C1 segment of cervical spinal cord (tissue), 14 donors: ENCODE data around the gene AMMECR1.

ENCODE experiments used
- DNase-seq, 14 donors: peaks; one replicate each; lab custom pipeline; 2025; lab: John Stamatoyannopoulos, UW

Gene AMMECR1

GRCh38 chrX:110212299-110212698 lies 105.6 kb downstream of the AMMECR1 start:
- DNase-seq = no peak

DNA sequence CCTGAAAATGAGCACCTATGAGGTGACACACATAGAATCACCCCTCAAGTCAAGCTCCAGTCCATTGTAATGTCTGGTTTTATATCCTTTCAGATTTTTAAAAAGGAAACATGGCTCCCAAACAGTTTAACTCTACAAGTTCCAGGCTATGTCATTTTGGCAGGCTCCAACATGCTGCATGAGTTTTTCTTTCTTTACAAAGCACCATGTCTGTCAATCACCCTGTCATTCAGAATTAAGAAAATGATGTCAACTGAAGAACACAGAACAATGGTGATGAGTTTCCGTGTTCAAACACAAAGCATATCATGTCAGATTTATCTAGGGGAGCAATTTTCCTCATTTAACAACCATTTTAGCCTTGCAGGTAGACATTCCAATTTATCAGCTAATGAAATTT lies 106.5 kb downstream of the AMMECR1 start:
- DNase-seq = no peak

DNA sequence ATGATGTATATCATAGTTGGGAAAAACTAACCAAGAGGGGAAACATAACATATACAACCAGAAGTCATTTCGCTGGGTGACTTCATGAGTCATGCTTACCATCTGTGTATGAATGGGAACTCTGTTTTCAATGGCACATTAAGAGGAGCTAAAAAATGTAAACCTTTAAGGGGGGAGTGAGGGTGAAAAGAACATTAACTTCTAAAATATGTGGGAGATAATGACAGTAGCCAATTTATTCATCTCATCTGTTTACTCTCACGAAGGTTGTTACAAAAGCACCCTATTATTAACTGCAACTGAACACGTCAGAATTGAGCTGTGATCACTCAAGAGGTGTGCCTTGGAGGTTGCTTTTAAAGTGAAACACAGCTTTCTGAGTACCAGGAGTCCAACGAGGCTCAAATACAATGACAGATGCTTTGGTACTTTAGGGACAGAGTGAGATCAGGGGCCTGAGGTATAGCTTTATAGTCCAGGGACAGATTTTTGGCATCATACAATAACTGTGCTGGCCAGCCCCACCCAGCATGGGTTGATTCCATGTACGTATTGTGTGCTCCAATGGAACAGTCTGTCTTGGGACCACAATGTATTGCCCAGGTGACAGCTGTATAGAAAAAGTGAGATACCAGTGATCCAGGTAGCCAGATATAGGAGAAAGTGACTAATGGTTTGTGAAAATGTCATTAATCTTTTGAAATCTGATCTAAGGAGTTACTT lies 107.3 kb downstream of the AMMECR1 start:
- no peak for DNase-seq

DNA sequence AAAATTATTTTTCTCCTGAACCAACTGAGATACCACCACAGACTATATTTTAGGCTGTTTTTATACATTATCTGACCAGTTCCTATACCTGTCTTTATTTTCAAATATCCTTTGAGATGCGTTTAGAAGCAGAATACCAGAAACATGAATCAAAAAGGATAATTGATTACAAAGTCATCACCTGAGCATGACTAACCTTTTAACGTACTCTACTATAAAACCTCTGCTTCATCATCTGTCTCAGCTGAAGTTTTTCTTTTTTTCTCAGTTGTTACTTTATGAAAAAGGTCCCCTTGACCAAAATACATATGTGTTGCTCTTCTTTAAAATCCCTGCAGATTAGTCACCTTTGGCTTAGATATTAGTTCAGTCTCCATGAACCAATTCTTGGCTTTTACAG lies 109.8 kb downstream of the AMMECR1 start:
- DNase-seq = no peak

GRCh38 chrX:110204986-110205385 lies 112.9 kb downstream of the AMMECR1 start:
- DNase-seq = no peak

GRCh38 chrX:110201799-110202198 lies 116.1 kb downstream of the AMMECR1 start:
- DNase-seq = no peak

DNA sequence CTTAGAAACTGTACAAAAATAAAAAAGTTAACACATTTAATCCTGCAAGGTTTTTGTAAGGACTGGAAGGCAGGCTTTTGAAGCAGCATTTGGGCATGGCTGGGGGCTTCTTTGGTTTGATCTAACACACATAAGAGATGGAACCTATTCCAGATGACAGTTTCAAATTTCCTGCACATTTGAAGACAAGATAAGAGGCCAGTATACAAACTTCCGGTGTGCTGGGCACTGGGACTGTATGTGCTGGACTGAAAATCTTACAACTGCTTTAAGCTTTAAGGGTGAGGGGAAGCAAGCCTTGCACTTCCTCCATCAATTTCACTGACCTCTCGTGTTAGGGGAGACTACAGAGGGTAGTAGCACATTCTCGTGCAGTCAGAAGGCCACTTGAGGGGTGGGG lies 122.9 kb downstream of the AMMECR1 start:
- no peak for DNase-seq

DNA sequence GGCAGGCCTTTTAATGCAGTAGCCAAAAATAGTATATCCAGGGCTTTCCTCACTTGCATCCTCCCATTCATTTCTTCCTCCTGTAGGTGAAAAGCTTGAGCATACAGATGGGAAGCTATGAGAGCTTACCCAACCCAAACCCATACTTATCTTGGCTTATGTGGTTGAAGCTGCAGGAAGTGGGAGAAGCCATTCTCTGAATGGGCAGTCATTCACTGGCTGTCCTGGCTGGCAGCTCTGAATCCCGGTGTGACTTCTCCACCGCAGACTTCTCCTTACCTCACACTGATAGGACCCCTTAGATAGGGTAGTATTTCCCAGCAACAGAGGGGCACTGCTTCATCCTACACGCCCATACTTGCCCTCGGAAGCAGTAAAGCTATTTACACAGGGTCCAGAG lies 125.4 kb downstream of the AMMECR1 start:
- DNase-seq = no peak

- no peak for DNase-seq
Measured at GRCh38 chrX:110188701-110189558, 129.0 kb downstream of the AMMECR1 start.

DNA sequence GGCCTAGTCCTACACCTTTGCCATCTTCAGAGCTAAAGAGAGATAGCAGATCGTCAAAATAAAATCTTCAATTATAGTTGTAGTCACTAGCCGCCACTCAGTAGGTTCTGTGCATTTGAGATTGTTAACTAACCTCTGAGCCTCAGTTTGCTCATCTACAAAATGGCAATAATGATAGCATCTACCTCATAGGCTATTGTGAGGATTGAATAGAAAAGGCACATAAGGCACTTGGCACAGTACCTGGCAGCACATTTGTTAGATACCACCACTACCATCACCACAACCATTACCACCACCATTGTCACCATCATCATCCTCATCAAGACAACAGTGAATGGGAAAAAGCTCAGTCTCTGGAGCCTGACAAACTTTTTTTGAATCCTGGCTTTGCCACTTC lies 134.6 kb downstream of the AMMECR1 start:
- DNase-seq = no peak

GRCh38 chrX:110182865-110183264 lies 135.0 kb downstream of the AMMECR1 start:
- DNase-seq = no peak

- DNase-seq = no peak
Measured at GRCh38 chrX:110182362-110182761, 135.5 kb downstream of the AMMECR1 start.

DNA sequence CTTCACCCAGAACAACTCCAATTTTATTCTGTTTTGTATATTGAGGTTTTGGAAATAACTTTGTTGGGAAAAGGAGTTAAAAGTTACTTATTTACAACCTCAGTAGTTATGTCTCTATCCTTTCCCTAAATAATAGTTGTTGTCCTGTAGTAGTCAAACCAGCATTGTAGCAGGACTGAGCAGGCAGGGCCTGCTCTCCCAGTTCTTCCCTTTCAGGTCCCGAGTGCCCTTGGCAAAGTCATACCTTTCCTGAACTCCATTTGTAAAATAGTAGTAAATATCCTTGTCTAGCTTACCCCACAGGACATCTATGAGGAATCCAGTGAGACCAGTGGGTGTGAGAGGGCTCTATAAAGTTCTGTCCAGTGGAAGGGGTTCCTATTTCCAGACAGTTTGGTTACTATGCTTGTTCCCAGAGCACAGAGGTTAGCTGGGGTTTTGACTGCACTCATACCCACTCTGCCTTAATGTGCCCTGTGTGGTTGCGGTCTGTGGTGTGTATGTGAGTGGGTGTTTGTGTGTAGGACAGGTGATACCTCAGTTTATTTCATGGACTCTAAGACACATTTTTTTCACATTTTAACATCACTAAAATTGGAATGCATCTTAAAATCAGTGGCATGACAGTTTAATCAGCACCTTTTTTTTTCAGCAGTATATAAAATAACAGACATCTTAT lies 136.3 kb downstream of the AMMECR1 start:
- DNase-seq = no peak

GRCh38 chrX:110180928-110181310 lies 137.0 kb downstream of the AMMECR1 start:
- no peak for DNase-seq

DNA sequence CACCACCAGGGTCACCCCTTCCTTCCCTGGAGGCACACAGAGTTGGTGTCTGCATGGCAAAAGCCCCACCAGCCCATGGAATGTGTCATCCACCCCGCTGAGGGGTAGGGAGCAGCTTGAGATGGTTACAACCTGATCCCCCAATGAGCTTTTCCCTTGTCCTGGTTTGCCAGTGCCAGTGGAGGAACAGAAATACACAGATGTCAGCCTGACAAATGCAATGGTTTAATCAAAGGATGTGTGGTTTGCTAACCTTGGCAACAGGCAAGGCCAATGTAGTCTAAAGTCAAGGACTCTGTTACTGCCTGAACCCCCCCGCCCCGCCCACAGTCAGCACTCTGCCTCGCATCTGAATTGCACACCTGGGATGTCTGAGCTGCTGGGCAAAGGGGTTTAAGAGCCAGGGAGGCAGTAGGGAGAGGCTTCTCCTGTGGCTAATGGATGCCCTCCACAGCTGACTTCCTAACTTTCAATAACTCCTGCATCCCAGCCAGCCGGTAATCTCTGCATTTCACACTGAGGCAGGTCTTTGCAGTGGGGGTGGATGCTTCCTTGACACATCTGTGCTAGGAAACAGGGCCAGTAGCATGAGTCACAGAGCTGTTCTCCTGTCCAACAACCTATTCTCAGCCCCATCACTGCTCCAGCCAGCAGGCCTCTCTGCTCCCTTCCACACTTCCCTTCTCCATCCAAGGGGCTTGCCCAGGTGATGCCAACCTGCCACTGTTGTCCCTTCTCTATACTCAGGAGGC lies 137.5 kb downstream of the AMMECR1 start:
- DNase-seq = peak in 1 of 14 donors; percentile 5

- no peak for DNase-seq
Measured at GRCh38 chrX:110178179-110178865, 139.6 kb downstream of the AMMECR1 start.

GRCh38 chrX:110175696-110176095 lies 142.2 kb downstream of the AMMECR1 start:
- peak in 1 of 14 donors; percentile 3 for DNase-seq

DNA sequence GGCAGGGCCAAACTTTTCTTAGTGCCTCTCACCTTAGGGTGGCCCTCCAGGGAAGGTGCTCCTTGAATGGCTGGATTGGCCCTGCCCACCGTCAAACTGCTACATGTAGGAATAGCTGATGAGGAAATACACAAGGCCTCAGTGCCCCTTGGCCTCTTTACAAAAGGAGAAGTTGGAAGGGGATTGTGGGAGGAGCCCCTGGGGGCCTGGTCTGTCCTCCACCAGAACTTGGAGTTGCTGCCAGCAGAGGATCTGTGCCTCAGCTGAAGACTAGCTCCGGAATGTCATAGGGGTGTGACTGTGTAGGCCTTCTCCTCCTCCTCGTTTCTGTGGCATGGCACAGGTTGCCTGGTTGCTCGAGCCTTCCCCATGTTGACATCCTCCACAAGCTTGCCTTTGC lies 142.7 kb downstream of the AMMECR1 start:
- DNase-seq = no peak

GRCh38 chrX:110173192-110174175 lies 144.4 kb downstream of the AMMECR1 start:
- DNase-seq = no peak

GRCh38 chrX:110172215-110172614 lies 145.7 kb downstream of the AMMECR1 start:
- DNase-seq = no peak
